ENCODE data around the gene GRID1.

GRID1 gene

DNA sequence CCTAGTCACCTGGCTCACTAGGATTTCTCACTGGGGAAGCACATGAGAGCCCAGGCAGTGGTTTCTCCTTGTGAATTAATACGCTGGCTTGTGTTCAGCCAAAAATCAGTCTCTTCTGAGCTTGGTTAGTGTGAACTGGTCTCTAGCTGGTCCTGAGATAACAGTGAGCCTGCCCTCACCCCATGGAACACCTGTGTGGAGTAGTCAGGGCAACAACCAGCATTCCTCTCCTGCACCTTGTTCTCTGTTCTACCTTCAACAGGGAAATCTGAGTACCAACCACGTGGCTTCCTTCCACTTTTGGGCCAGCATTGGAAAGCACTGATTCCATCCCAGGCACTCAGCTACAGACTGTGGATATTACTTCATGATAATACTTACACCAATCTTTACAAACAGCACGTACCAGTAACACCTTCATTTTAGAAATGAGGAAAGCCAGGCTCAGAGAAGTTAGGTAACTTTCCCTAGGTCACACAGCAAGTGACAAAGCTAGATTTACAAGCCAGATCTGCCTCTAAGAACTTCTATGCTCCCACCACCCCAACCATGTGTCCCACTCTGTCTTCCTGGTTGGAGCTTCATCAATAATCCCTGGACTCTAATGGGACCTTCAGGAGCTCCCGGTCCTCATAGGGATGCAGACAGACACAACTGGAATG, 106.6 kb downstream of the GRID1 start:
- Histone ChIP-seq H3K27me3 (ENCODE audit: insufficient read depth, low read length, poor library complexity) (no peaks in the 10 kb centered on the region), H3K4ac (ENCODE audit: low read depth, low read length) (no peak overlapping the region), H3K4me3 (ENCODE audit: low read length) (no peak overlapping the region), H3K36me3 (ENCODE audit: control insufficient read depth, insufficient read depth, low read length) (no peaks in the 10 kb centered on the region), H3K79me2 (ENCODE audit: control insufficient read depth, insufficient read depth, low read length) (no peaks in the 10 kb centered on the region), H3K23ac (ENCODE audit: low read length) (no peak overlapping the region), H3K4me1 (ENCODE audit: control insufficient read depth, low read depth, low read length) (no peaks in the 10 kb centered on the region), H4K8ac (ENCODE audit: low read depth, low read length) (no peak overlapping the region), H2AK5ac (ENCODE audit: low read length) (no peak overlapping the region), H3K27ac (ENCODE audit: low read depth, low read length) (no peak overlapping the region), H4K5ac (ENCODE audit: low read length) (no peak overlapping the region), H3K56ac (ENCODE audit: low read length) (no peak overlapping the region), H2BK120ac (ENCODE audit: low read depth, low read length) (no peak overlapping the region), H2BK5ac (ENCODE audit: low read length) (no peak overlapping the region), H3K79me1 (ENCODE audit: low read length) (no peaks in the 10 kb centered on the region), H2BK15ac (replicated peaks; ENCODE audit: low read depth) (no peak overlapping the region), H3K9ac (ENCODE audit: low read length) (no peak overlapping the region), H3K4me2 (ENCODE audit: low read length) (no peak overlapping the region), H3K18ac (ENCODE audit: low read length) (no peak overlapping the region)
- WGBS (ENCODE audit: extremely low coverage, insufficient coverage, low lambda C conversion rate) = no CpG with 5 or more reads among the region's 4 CpGs
- no peak for DNase-seq

DNA sequence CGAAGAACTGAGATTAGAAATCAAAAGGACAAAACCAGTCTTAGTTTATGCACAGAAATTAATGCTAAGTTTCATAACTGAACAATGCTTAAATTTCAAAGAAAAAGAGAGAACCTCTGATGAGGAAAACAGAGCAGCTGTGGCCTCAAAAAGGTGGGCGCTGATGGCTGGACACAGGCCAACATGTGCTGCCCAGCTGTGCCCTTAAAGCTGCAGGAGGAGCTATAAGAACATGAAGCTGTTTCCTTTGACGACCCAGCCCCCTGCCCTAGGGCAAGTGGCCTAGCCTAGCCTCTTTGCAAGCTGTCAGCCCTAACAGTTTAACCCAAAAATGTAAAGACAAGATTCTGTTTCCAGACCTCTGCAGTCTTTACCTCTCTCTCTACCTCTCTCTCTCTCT, 107.7 kb downstream of the GRID1 start:
- H3K4me2 ChIP-seq (ENCODE audit: low read length) = no peak overlapping the region
- no peaks in the 10 kb centered on the region for H3K27me3 ChIP-seq (ENCODE audit: insufficient read depth, low read length, poor library complexity)
- no peak overlapping the region for H4K5ac ChIP-seq (ENCODE audit: low read length)
- no peak overlapping the region for H3K27ac ChIP-seq (ENCODE audit: low read depth, low read length)
- no peaks in the 10 kb centered on the region for H3K4me1 ChIP-seq (ENCODE audit: control insufficient read depth, low read depth, low read length)
- H3K4me3 ChIP-seq (ENCODE audit: low read length) = no peak overlapping the region
- no peaks in the 10 kb centered on the region for H3K36me3 ChIP-seq (ENCODE audit: control insufficient read depth, insufficient read depth, low read length)
- no peak for DNase-seq
- H3K9ac ChIP-seq (ENCODE audit: low read length) = no peak overlapping the region
- no peak overlapping the region for H2AK5ac ChIP-seq (ENCODE audit: low read length)
- no peak overlapping the region for H3K18ac ChIP-seq (ENCODE audit: low read length)
- H3K4ac ChIP-seq (ENCODE audit: low read depth, low read length) = no peak overlapping the region
- H4K8ac ChIP-seq (ENCODE audit: low read depth, low read length) = no peak overlapping the region
- no peak overlapping the region for H2BK5ac ChIP-seq (ENCODE audit: low read length)
- WGBS (ENCODE audit: extremely low coverage, insufficient coverage, low lambda C conversion rate) = no CpG with 5 or more reads among the region's 3 CpGs
- H2BK15ac ChIP-seq (replicated peaks; ENCODE audit: low read depth) = no peak overlapping the region
- no peaks in the 10 kb centered on the region for H3K79me1 ChIP-seq (ENCODE audit: low read length)
- H2BK120ac ChIP-seq (ENCODE audit: low read depth, low read length) = no peak overlapping the region
- no peak overlapping the region for H3K23ac ChIP-seq (ENCODE audit: low read length)
- no peak overlapping the region for H3K56ac ChIP-seq (ENCODE audit: low read length)
- H3K79me2 ChIP-seq (ENCODE audit: control insufficient read depth, insufficient read depth, low read length) = no peaks in the 10 kb centered on the region

DNA sequence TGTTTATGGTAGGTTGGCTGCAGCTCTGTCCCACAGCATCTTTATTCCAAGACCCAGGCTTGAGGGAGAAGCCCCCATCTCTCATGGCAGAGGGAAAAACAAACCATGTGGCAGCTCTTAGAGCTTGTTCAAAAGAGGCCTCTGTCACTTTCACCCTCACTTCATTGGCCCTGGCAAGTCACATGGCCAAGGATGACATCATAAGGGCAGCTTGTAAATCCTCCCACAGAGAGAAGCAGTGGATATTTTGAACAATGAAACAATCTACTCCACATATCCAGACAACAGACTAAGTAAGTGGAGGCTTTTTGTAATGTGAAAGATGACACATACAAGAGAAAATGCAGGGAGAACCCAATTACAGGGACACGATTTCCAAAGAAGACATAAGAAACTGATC, 108.1 kb downstream of the GRID1 start:
- WGBS (ENCODE audit: extremely low coverage, insufficient coverage, low lambda C conversion rate) = no CpG with 5 or more reads among the region's 1 CpG
- Histone ChIP-seq H2AK5ac (ENCODE audit: low read length) (no peak overlapping the region), H3K18ac (ENCODE audit: low read length) (no peak overlapping the region)

DNA sequence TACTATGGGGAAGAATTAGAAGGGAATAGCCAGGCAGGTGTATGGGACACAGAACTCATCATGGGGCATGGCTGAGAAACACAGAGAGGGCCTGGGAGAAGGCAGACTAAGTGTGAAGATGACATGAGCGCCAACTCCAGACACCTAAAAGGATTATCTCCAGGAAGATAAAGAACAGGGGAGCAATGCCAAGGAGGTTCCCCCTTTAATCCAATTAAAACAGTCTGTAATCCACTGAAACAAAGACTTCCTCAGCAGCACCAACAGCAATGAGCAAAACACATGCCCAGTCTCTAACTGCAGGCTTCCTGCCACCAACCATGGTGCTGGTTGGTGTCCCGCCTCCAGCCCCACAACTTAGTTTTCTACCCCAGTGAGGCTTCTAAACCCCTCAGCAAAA, 108.9 kb downstream of the GRID1 start:
- no CpG with 5 or more reads among the region's 2 CpGs for WGBS (ENCODE audit: extremely low coverage, insufficient coverage, low lambda C conversion rate)
- Histone ChIP-seq H4K8ac (ENCODE audit: low read depth, low read length) (no peak overlapping the region), H4K5ac (ENCODE audit: low read length) (no peak overlapping the region)

More for the DNA sequence above, 108.1 kb downstream of the GRID1 start:
- Histone ChIP-seq H3K4me3 (ENCODE audit: low read length) (no peak overlapping the region), H2BK120ac (ENCODE audit: low read depth, low read length) (no peak overlapping the region), H3K9ac (ENCODE audit: low read length) (no peak overlapping the region), H3K79me2 (ENCODE audit: control insufficient read depth, insufficient read depth, low read length) (no peaks in the 10 kb centered on the region), H3K27me3 (ENCODE audit: insufficient read depth, low read length, poor library complexity) (no peaks in the 10 kb centered on the region), H3K36me3 (ENCODE audit: control insufficient read depth, insufficient read depth, low read length) (no peaks in the 10 kb centered on the region), H3K4me2 (ENCODE audit: low read length) (no peak overlapping the region), H3K4ac (ENCODE audit: low read depth, low read length) (no peak overlapping the region), H3K4me1 (ENCODE audit: control insufficient read depth, low read depth, low read length) (peaks cover 1% of the 10 kb centered on the region), H2BK5ac (ENCODE audit: low read length) (no peak overlapping the region), H3K23ac (ENCODE audit: low read length) (no peak overlapping the region), H3K79me1 (ENCODE audit: low read length) (no peaks in the 10 kb centered on the region), H3K27ac (ENCODE audit: low read depth, low read length) (no peak overlapping the region), H2BK15ac (replicated peaks; ENCODE audit: low read depth) (no peak overlapping the region), H4K8ac (ENCODE audit: low read depth, low read length) (no peak overlapping the region), H3K56ac (ENCODE audit: low read length) (no peak overlapping the region), H4K5ac (ENCODE audit: low read length) (no peak overlapping the region)
- peak; percentile 43 for DNase-seq

DNA sequence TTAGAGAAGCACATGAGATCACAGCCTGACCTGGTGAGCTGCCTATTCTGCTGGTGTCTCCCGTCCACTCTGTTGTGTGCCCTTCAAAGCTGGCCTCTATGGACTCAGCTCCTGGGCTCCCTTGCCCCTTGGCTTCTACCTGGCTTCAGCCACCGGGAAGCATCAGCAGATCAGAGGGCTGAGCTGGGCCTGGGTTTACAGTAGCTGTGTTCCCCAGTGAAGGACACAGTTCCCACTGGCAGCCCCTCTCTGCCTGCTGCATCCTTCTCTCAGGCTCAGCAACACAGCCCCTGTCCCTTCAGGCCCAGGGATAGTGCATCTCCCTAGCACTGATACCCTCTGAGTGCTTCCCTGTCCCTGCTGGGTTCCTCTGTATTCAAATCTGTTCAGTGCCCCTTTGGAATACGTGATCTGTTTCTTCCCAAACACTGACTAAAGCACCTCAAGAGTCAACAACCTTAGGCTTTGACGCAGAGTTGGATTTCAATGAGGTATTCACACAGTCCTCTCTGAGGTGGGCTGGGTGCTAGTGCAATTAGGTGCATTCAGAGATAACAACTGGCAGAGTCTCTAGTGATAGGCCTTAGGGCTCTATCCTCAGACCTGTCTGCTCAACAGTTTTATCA, 109.8 kb downstream of the GRID1 start:
- Histone ChIP-seq H4K5ac (ENCODE audit: low read length) (no peak overlapping the region), H2BK120ac (ENCODE audit: low read depth, low read length) (no peak overlapping the region), H2AK5ac (ENCODE audit: low read length) (no peak overlapping the region), H3K27ac (ENCODE audit: low read depth, low read length) (no peak overlapping the region), H2BK5ac (ENCODE audit: low read length) (no peak overlapping the region), H3K18ac (ENCODE audit: low read length) (no peak overlapping the region), H3K79me2 (ENCODE audit: control insufficient read depth, insufficient read depth, low read length) (no peaks in the 10 kb centered on the region), H3K4ac (ENCODE audit: low read depth, low read length) (no peak overlapping the region), H3K79me1 (ENCODE audit: low read length) (no peaks in the 10 kb centered on the region), H3K4me2 (ENCODE audit: low read length) (no peak overlapping the region), H3K56ac (ENCODE audit: low read length) (no peak overlapping the region), H3K36me3 (ENCODE audit: control insufficient read depth, insufficient read depth, low read length) (no peaks in the 10 kb centered on the region), H3K4me3 (ENCODE audit: low read length) (no peak overlapping the region), H3K27me3 (ENCODE audit: insufficient read depth, low read length, poor library complexity) (no peaks in the 10 kb centered on the region), H3K4me1 (ENCODE audit: control insufficient read depth, low read depth, low read length) (peaks cover 5% of the 10 kb centered on the region), H3K9ac (ENCODE audit: low read length) (no peak overlapping the region), H2BK15ac (replicated peaks; ENCODE audit: low read depth) (no peak overlapping the region), H3K23ac (ENCODE audit: low read length) (no peak overlapping the region), H4K8ac (ENCODE audit: low read depth, low read length) (no peak overlapping the region)
- no CpG with 5 or more reads among the region's 4 CpGs for WGBS (ENCODE audit: extremely low coverage, insufficient coverage, low lambda C conversion rate)
- peak; percentile 33 for DNase-seq

More for the DNA sequence above, 108.9 kb downstream of the GRID1 start:
- H2AK5ac ChIP-seq (ENCODE audit: low read length) = no peak overlapping the region
- no peaks in the 10 kb centered on the region for H3K79me1 ChIP-seq (ENCODE audit: low read length)
- no peak overlapping the region for H2BK15ac ChIP-seq (replicated peaks; ENCODE audit: low read depth)
- H3K4me3 ChIP-seq (ENCODE audit: low read length) = no peak overlapping the region
- no peak overlapping the region for H3K23ac ChIP-seq (ENCODE audit: low read length)
- no peaks in the 10 kb centered on the region for H3K79me2 ChIP-seq (ENCODE audit: control insufficient read depth, insufficient read depth, low read length)
- no peak overlapping the region for H3K18ac ChIP-seq (ENCODE audit: low read length)
- peaks cover 3% of the 10 kb centered on the region for H3K4me1 ChIP-seq (ENCODE audit: control insufficient read depth, low read depth, low read length)
- H3K4me2 ChIP-seq (ENCODE audit: low read length) = no peak overlapping the region
- no peaks in the 10 kb centered on the region for H3K27me3 ChIP-seq (ENCODE audit: insufficient read depth, low read length, poor library complexity)
- H2BK5ac ChIP-seq (ENCODE audit: low read length) = no peak overlapping the region
- H3K4ac ChIP-seq (ENCODE audit: low read depth, low read length) = no peak overlapping the region
- no peak overlapping the region for H2BK120ac ChIP-seq (ENCODE audit: low read depth, low read length)
- H3K56ac ChIP-seq (ENCODE audit: low read length) = no peak overlapping the region
- no peaks in the 10 kb centered on the region for H3K36me3 ChIP-seq (ENCODE audit: control insufficient read depth, insufficient read depth, low read length)
- H3K27ac ChIP-seq (ENCODE audit: low read depth, low read length) = no peak overlapping the region
- no peak overlapping the region for H3K9ac ChIP-seq (ENCODE audit: low read length)
- peak; percentile 81 for DNase-seq
